ENCODE data around the gene TMEM270.

Gene TMEM270

GRCh38 chr7:73828107-73828803 lies 32.7 kb upstream of the TMEM270 start:
- Histone ChIP-seq H3K9me3 (ENCODE audit: severe bottlenecking) (no peaks in the 10 kb centered on the region), H3K27me3 (ENCODE audit: insufficient read depth, low read depth, severe bottlenecking) (no peaks in the 10 kb centered on the region), H3K27ac (peak overlapping the region; percentile 92), H3K36me3 (no peaks in the 10 kb centered on the region), H3K4me3 (ENCODE audit: low read depth, low read length) (no peak overlapping the region)
- DNase-seq: peak; percentile 63
- TF ChIP-seq CTCF (IDR thresholded peaks at IDR 0.05; ENCODE audit: low read depth, low read length): no peak

- DNase-seq: no peak
- H3K4me3 ChIP-seq (ENCODE audit: low read depth, low read length): no peak overlapping the region
- no peaks in the 10 kb centered on the region for H3K9me3 ChIP-seq (ENCODE audit: severe bottlenecking)
- no peaks in the 10 kb centered on the region for H3K36me3 ChIP-seq
- no peak for TF ChIP-seq CTCF (IDR thresholded peaks at IDR 0.05; ENCODE audit: low read depth, low read length)
- H3K27ac ChIP-seq: peak overlapping the region; percentile 92
- no peaks in the 10 kb centered on the region for H3K27me3 ChIP-seq (ENCODE audit: insufficient read depth, low read depth, severe bottlenecking)
Observed at GRCh38 chr7:73828972-73829371, 32.0 kb upstream of the TMEM270 start.

- no peaks in the 10 kb centered on the region for H3K9me3 ChIP-seq (ENCODE audit: severe bottlenecking)
- no peak for TF ChIP-seq CTCF (IDR thresholded peaks at IDR 0.05; ENCODE audit: low read depth, low read length)
- no peak for DNase-seq
Observed at GRCh38 chr7:73829505-73829904, 31.5 kb upstream of the TMEM270 start.

GRCh38 chr7:73829921-73830680 lies 30.9 kb upstream of the TMEM270 start:
- DNase-seq: no peak
- H3K27me3 ChIP-seq (ENCODE audit: insufficient read depth, low read depth, severe bottlenecking): no peaks in the 10 kb centered on the region
- no peak overlapping the region for H3K27ac ChIP-seq
- H3K9me3 ChIP-seq (ENCODE audit: severe bottlenecking): no peaks in the 10 kb centered on the region
- no peaks in the 10 kb centered on the region for H3K36me3 ChIP-seq
- no peak overlapping the region for H3K4me3 ChIP-seq (ENCODE audit: low read depth, low read length)
- 0 out of 2 replicates have a peak, but pooled peaks have one; percentile 9 for TF ChIP-seq CTCF (IDR thresholded peaks at IDR 0.05; ENCODE audit: low read depth, low read length)

More at GRCh38 chr7:73829505-73829904, 31.5 kb upstream of the TMEM270 start:
- Histone ChIP-seq H3K27me3 (ENCODE audit: insufficient read depth, low read depth, severe bottlenecking) (no peaks in the 10 kb centered on the region), H3K4me3 (ENCODE audit: low read depth, low read length) (no peak overlapping the region), H3K36me3 (no peaks in the 10 kb centered on the region), H3K27ac (peak overlapping the region; percentile 92; the same call in 1 of the 2 replicates)

- Histone ChIP-seq H3K36me3 (no peaks in the 10 kb centered on the region), H3K4me3 (ENCODE audit: low read depth, low read length) (no peak within 1 kb of the TSS), H3K27ac (peak within 1 kb of the TSS; percentile 28), H3K27me3 (ENCODE audit: insufficient read depth, low read depth, severe bottlenecking) (no peaks in the 10 kb centered on the region), H3K9me3 (ENCODE audit: severe bottlenecking) (no peaks in the 10 kb centered on the region)
- DNase-seq: peak; percentile 50
- no peak for TF ChIP-seq CTCF (IDR thresholded peaks at IDR 0.05; ENCODE audit: low read depth, low read length)
Observed at GRCh38 chr7:73830681-73831583, 30.0 kb upstream of the TMEM270 start, which contains the start of gene CLDN4. Gene CLDN4, plus strand, starts transcription at chr7:73830996. Its CDS starts 206 bp downstream, at chr7:73831202.
